Measurements from ENCODE around the gene DCAF11.

DCAF11 gene

DNA sequence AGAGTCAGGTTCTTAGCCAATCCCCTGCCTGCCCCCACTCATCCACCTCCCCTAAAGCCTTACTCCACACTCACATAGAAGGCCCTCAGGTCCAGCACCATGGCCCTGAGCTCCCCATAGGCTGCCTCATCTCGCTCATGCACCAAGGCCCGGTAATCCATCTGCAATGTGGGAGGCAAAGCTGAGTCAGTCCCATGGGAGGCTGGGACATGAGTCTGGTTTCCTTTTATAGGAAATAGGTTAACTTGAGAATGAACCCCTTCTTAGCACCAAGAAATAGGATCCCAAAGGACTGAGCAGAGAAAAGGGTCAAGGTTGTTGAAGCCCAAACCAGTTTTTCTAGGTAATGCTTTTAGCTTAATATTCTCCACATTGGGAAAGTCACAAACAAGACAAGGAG, 28.9 kb downstream of the DCAF11 start:
- H2AFZ ChIP-seq (ENCODE audit: low read depth, low read length, severe bottlenecking): no peak overlapping the region
- no peaks in the 10 kb centered on the region for H3K27me3 ChIP-seq (ENCODE audit: low read length)
- no peaks in the 10 kb centered on the region for H3K9me3 ChIP-seq (ENCODE audit: insufficient read depth, low read length)
- H4K20me1 ChIP-seq (ENCODE audit: low read depth, low read length): no peaks in the 10 kb centered on the region
- peaks cover 24% of the 10 kb centered on the region for H3F3A ChIP-seq (ENCODE audit: insufficient read depth)
- H3K4me3 ChIP-seq (ENCODE audit: insufficient read depth, low read length, poor library complexity, severe bottlenecking): no peak overlapping the region
- H3K9ac ChIP-seq (ENCODE audit: low read length): no peak overlapping the region
- no peak overlapping the region for H3K4me2 ChIP-seq (ENCODE audit: low read depth, low read length, poor library complexity, severe bottlenecking)
- H3K79me2 ChIP-seq (ENCODE audit: insufficient read depth, low read length): peaks cover 43% of the 10 kb centered on the region
- TF ChIP-seq, protein P1, sequence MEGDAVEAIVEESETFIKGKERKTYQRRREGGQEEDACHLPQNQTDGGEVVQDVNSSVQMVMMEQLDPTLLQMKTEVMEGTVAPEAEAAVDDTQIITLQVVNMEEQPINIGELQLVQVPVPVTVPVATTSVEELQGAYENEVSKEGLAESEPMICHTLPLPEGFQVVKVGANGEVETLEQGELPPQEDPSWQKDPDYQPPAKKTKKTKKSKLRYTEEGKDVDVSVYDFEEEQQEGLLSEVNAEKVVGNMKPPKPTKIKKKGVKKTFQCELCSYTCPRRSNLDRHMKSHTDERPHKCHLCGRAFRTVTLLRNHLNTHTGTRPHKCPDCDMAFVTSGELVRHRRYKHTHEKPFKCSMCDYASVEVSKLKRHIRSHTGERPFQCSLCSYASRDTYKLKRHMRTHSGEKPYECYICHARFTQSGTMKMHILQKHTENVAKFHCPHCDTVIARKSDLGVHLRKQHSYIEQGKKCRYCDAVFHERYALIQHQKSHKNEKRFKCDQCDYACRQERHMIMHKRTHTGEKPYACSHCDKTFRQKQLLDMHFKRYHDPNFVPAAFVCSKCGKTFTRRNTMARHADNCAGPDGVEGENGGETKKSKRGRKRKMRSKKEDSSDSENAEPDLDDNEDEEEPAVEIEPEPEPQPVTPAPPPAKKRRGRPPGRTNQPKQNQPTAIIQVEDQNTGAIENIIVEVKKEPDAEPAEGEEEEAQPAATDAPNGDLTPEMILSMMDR (IDR thresholded peaks at IDR 0.05; ENCODE audit: insufficient read depth, low read length, poor library complexity, severe bottlenecking): no peak
- TF ChIP-seq EZH2phosphoT487 (conservative IDR thresholded peaks at IDR 0.05; ENCODE audit: low read length): no peak
- no peaks in the 10 kb centered on the region for H3K9me2 ChIP-seq (replicated peaks; ENCODE audit: insufficient read depth, low read length)
- no peak overlapping the region for H3K27ac ChIP-seq (ENCODE audit: low read depth, low read length)
- 0 out of 2 replicates have a peak, but pooled peaks cover 6% of the 10 kb centered on the region for H3K36me3 ChIP-seq (ENCODE audit: low read length)

DNA sequence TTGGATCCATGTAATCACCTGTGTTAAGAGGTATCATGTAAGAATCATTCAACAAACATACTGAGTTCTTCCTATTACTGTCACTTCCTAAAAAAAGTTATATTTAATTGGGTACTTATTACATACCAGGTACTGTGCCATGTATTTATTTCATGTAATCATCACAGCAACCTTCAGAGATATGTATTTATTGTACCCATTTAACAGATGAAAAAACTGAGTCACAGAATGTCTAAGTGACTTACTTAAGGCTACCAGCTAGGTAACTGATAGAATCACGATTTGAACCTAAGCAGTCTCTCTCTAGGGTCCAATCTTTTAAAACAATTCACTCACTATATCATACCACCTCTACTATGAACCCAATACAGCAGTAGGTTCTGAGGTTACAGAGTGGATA, 29.9 kb downstream of the DCAF11 start:
- peaks cover 15% of the 10 kb centered on the region for H3F3A ChIP-seq (ENCODE audit: insufficient read depth)
- H3K4me3 ChIP-seq (ENCODE audit: insufficient read depth, low read length, poor library complexity, severe bottlenecking): no peak overlapping the region
- no peaks in the 10 kb centered on the region for H3K9me3 ChIP-seq (ENCODE audit: insufficient read depth, low read length)
- no peak overlapping the region for H3K4me2 ChIP-seq (ENCODE audit: low read depth, low read length, poor library complexity, severe bottlenecking)
- H3K79me2 ChIP-seq (ENCODE audit: insufficient read depth, low read length): peaks cover 38% of the 10 kb centered on the region
- no peak overlapping the region for H3K27ac ChIP-seq (ENCODE audit: low read depth, low read length)
- TF ChIP-seq, protein P1 (IDR thresholded peaks at IDR 0.05; ENCODE audit: insufficient read depth, low read length, poor library complexity, severe bottlenecking): no peak
- no peak for TF ChIP-seq EZH2phosphoT487 (conservative IDR thresholded peaks at IDR 0.05; ENCODE audit: low read length)
- no peak overlapping the region for H3K9ac ChIP-seq (ENCODE audit: low read length)
- 0 out of 2 replicates have a peak, but pooled peaks cover 6% of the 10 kb centered on the region for H3K36me3 ChIP-seq (ENCODE audit: low read length)
- H4K20me1 ChIP-seq (ENCODE audit: low read depth, low read length): no peaks in the 10 kb centered on the region
- H3K27me3 ChIP-seq (ENCODE audit: low read length): no peaks in the 10 kb centered on the region
- no peaks in the 10 kb centered on the region for H3K9me2 ChIP-seq (replicated peaks; ENCODE audit: insufficient read depth, low read length)
- no peak overlapping the region for H2AFZ ChIP-seq (ENCODE audit: low read depth, low read length, severe bottlenecking)

DNA sequence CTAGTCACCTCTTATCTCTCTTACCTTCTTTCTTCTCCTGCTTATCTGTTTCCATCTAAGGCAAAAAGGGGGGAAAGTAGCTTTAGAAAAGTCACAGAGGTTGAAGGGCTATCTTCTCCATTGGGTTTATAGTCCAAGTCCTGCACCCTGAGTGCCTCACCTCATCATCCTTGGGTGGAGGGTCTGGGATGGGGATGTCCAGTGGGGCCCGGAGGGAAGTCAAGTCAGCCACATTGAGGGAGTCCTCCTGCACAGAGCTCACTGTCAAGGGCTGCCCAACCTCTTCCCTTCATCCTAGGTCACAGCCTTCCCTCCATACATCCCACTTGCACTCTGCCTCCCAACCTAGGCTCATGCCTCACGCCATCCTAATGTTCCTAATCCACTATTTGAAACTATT, 30.6 kb downstream of the DCAF11 start:
- Histone ChIP-seq H2AFZ (ENCODE audit: low read depth, low read length, severe bottlenecking) (no peak overlapping the region), H3K9me2 (replicated peaks; ENCODE audit: insufficient read depth, low read length) (no peaks in the 10 kb centered on the region), H3K79me2 (ENCODE audit: insufficient read depth, low read length) (peaks cover 34% of the 10 kb centered on the region), H3K27me3 (ENCODE audit: low read length) (no peaks in the 10 kb centered on the region), H3K27ac (ENCODE audit: low read depth, low read length) (no peak overlapping the region), H4K20me1 (ENCODE audit: low read depth, low read length) (no peaks in the 10 kb centered on the region), H3K9ac (ENCODE audit: low read length) (peak overlapping the region; percentile 91), H3K4me3 (ENCODE audit: insufficient read depth, low read length, poor library complexity, severe bottlenecking) (peak overlapping the region; percentile 95), H3K4me2 (ENCODE audit: low read depth, low read length, poor library complexity, severe bottlenecking) (peak overlapping the region; percentile 96), H3K36me3 (ENCODE audit: low read length) (0 out of 2 replicates have a peak, but pooled peaks cover 6% of the 10 kb centered on the region), H3F3A (ENCODE audit: insufficient read depth) (peaks cover 10% of the 10 kb centered on the region; the same call in 1 of the 2 replicates), H3K9me3 (ENCODE audit: insufficient read depth, low read length) (no peaks in the 10 kb centered on the region)
- TF ChIP-seq, protein P1 (IDR thresholded peaks at IDR 0.05; ENCODE audit: insufficient read depth, low read length, poor library complexity, severe bottlenecking): no peak
- TF ChIP-seq EZH2phosphoT487 (conservative IDR thresholded peaks at IDR 0.05; ENCODE audit: low read length): no peak
